ENCODE results near the gene ATP6V1F. TPM values are rescaled to one million over a fixed set of nuclear protein-coding genes. Genes with fewer than 3 reads are reported as not detected.

ATP6V1F gene
- total RNA-seq, 3 donors from 2014 or later (not counting 1 experiment from before 2014, with no cell fraction given) = 82.9 to 98.0 (median 94.3) TPM

GRCh38 chr7:128844777-128845311 lies 17.8 kb upstream of the ATP6V1F start:
- no peak overlapping the region for H3K27ac ChIP-seq (ENCODE audit: low read length)
- intact Hi-C loops (cut with micrococcal nuclease) = loop anchor here (5.0 kb wide), 1 partner anchor 37 kb away; no protein-coding TSS in a partner anchor
- DNase-seq (no peak), ATAC-seq (no peak)
- no peaks in the 10 kb centered on the region for H3K27me3 Mint-ChIP-seq (ENCODE audit: low read depth in 2 of 2)
- H3K36me3 Mint-ChIP-seq = no peaks in the 10 kb centered on the region
- H3K36me3 ChIP-seq (ENCODE audit: control insufficient read depth, insufficient read depth, low read length) = no peaks in the 10 kb centered on the region
- H3K4me1 Mint-ChIP-seq = no peaks in the 10 kb centered on the region
- TF ChIP-seq CTCF (IDR thresholded peaks at IDR 0.05) = no peak
- no peak overlapping the region for H3K4me3 Mint-ChIP-seq
- peaks cover 3% of the 10 kb centered on the region for H3K4me1 ChIP-seq (ENCODE audit: control insufficient read depth, insufficient read depth, low read length)
- no peak overlapping the region for H3K27ac Mint-ChIP-seq
- no peaks in the 10 kb centered on the region for H3K27me3 ChIP-seq (ENCODE audit: control insufficient read depth, insufficient read depth, low read length)
- 91% methylated on average over 25 of the region's 25 CpGs for WGBS (ENCODE audit: insufficient coverage)
- H3K9me3 ChIP-seq (ENCODE audit: control insufficient read depth, insufficient read depth, low read length) = no peaks in the 10 kb centered on the region
- H3K4me3 ChIP-seq (ENCODE audit: low read length) = no peak overlapping the region
- H3K9me3 Mint-ChIP-seq = no peaks in the 10 kb centered on the region

GRCh38 chr7:128845475-128845874 lies 17.2 kb upstream of the ATP6V1F start:
- no peaks in the 10 kb centered on the region for H3K36me3 Mint-ChIP-seq
- no peaks in the 10 kb centered on the region for H3K9me3 ChIP-seq (ENCODE audit: control insufficient read depth, insufficient read depth, low read length)
- H3K9me3 Mint-ChIP-seq = no peaks in the 10 kb centered on the region
- peaks cover 3% of the 10 kb centered on the region for H3K4me1 ChIP-seq (ENCODE audit: control insufficient read depth, insufficient read depth, low read length)
- WGBS (ENCODE audit: insufficient coverage) = 89% methylated on average over 5 of the region's 5 CpGs
- DNase-seq (no peak), ATAC-seq (no peak)
- intact Hi-C loops (cut with micrococcal nuclease) = no loop called here
- H3K27me3 Mint-ChIP-seq (ENCODE audit: low read depth in 2 of 2) = no peaks in the 10 kb centered on the region
- no peaks in the 10 kb centered on the region for H3K27me3 ChIP-seq (ENCODE audit: control insufficient read depth, insufficient read depth, low read length)
- TF ChIP-seq CTCF (IDR thresholded peaks at IDR 0.05) = no peak
- H3K27ac Mint-ChIP-seq = no peak overlapping the region
- H3K4me3 Mint-ChIP-seq = no peak overlapping the region
- no peaks in the 10 kb centered on the region for H3K4me1 Mint-ChIP-seq
- H3K27ac ChIP-seq (ENCODE audit: low read length) = no peak overlapping the region
- H3K4me3 ChIP-seq (ENCODE audit: low read length) = no peak overlapping the region
- H3K36me3 ChIP-seq (ENCODE audit: control insufficient read depth, insufficient read depth, low read length) = no peaks in the 10 kb centered on the region

DNA sequence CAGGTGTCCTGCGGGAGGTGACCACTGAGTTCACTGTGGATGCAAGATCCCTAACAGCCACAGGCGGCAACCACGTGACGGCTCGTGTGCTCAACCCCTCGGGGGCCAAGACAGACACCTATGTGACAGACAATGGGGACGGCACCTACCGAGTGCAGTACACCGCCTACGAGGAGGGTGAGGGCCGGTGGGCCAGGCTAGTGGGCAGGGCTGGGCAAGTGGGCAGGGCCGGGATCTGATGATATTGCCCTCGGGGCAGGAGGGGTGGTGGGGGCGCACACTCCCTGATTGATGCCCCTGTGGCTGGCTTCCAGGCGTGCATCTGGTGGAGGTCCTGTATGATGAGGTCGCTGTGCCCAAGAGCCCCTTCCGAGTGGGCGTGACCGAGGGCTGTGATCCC lies 16.7 kb upstream of the ATP6V1F start:
- no peaks in the 10 kb centered on the region for H3K27me3 Mint-ChIP-seq (ENCODE audit: low read depth in 2 of 2)
- H3K4me1 Mint-ChIP-seq = no peaks in the 10 kb centered on the region
- Histone ChIP-seq H3K27ac (ENCODE audit: low read length) (no peak overlapping the region), H3K36me3 (ENCODE audit: control insufficient read depth, insufficient read depth, low read length) (no peaks in the 10 kb centered on the region), H3K27me3 (ENCODE audit: control insufficient read depth, insufficient read depth, low read length) (no peaks in the 10 kb centered on the region), H3K4me3 (ENCODE audit: low read length) (no peak overlapping the region), H3K4me1 (ENCODE audit: control insufficient read depth, insufficient read depth, low read length) (peaks cover 3% of the 10 kb centered on the region), H3K9me3 (ENCODE audit: control insufficient read depth, insufficient read depth, low read length) (no peaks in the 10 kb centered on the region)
- no peaks in the 10 kb centered on the region for H3K9me3 Mint-ChIP-seq
- H3K36me3 Mint-ChIP-seq = no peaks in the 10 kb centered on the region
- H3K27ac Mint-ChIP-seq = no peak overlapping the region
- 90% methylated on average over 19 of the region's 19 CpGs for WGBS (ENCODE audit: insufficient coverage)
- DNase-seq = no peak
- no peak for ATAC-seq
- TF ChIP-seq CTCF (IDR thresholded peaks at IDR 0.05) = no peak
- intact Hi-C loops (cut with micrococcal nuclease) = no loop called here
- no peak overlapping the region for H3K4me3 Mint-ChIP-seq

DNA sequence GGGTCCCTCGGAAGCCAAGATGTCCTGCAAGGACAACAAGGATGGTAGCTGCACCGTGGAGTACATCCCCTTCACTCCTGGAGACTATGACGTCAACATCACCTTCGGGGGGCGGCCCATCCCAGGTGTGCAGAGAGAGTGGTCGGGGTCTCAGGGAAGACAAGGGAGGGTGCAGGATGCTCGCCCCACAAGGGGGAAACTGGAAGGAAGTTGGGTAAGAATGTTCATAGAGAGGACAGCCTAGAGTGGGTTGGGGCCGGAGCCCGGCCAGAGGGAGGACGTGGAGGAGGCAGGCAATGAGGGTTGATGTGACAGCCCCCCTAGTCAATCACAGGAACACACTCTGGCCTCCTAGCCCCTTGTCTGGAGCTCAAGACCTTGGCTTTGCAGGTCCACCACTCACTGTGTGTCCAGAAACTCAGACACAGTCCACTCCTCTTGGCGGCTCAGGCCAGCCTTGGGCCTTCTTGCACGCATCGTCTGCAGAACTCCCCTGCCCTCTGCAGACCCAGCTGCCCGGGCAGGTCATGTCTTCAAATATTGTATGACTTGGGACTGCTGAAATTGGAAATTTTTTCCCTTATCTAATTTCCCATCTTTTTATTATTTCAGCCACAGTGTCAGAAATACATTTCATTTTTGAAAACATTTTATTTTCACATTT lies 15.7 kb upstream of the ATP6V1F start:
- WGBS (ENCODE audit: insufficient coverage) = 90% methylated on average over 14 of the region's 14 CpGs
- DNase-seq (no peak), ATAC-seq (no peak)
- H3K27me3 ChIP-seq (ENCODE audit: control insufficient read depth, insufficient read depth, low read length) = no peaks in the 10 kb centered on the region
- peaks cover 3% of the 10 kb centered on the region for H3K4me1 ChIP-seq (ENCODE audit: control insufficient read depth, insufficient read depth, low read length)
- intact Hi-C loops (cut with micrococcal nuclease) = no loop called here
- no peaks in the 10 kb centered on the region for H3K9me3 ChIP-seq (ENCODE audit: control insufficient read depth, insufficient read depth, low read length)
- H3K27ac ChIP-seq (ENCODE audit: low read length) = no peak overlapping the region
- Mint-ChIP-seq H3K27ac (no peak overlapping the region), H3K36me3 (no peaks in the 10 kb centered on the region), H3K9me3 (no peaks in the 10 kb centered on the region), H3K27me3 (ENCODE audit: low read depth in 2 of 2) (no peaks in the 10 kb centered on the region), H3K4me3 (no peak overlapping the region), H3K4me1 (no peaks in the 10 kb centered on the region)
- no peak overlapping the region for H3K4me3 ChIP-seq (ENCODE audit: low read length)
- TF ChIP-seq CTCF (IDR thresholded peaks at IDR 0.05) = no peak
- no peaks in the 10 kb centered on the region for H3K36me3 ChIP-seq (ENCODE audit: control insufficient read depth, insufficient read depth, low read length)
